ENCODE results near the gene CDS2.

DNA sequence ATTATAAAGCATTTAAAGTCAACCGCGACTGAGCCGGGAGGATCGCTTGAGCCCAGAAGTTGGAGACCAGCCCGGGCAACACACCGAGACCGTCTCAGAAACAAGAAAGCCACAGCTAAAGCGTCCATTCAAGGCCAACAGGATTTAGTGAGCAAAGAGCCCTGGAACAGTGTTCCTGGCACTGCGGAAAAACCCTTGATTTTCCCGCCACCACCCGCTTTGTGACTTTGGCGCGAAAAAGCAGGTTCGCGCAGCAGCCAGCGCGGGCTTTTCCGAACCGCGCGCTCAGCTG is 7.7 kb upstream of the CDS2 start:
- TF ChIP-seq, protein P1, sequence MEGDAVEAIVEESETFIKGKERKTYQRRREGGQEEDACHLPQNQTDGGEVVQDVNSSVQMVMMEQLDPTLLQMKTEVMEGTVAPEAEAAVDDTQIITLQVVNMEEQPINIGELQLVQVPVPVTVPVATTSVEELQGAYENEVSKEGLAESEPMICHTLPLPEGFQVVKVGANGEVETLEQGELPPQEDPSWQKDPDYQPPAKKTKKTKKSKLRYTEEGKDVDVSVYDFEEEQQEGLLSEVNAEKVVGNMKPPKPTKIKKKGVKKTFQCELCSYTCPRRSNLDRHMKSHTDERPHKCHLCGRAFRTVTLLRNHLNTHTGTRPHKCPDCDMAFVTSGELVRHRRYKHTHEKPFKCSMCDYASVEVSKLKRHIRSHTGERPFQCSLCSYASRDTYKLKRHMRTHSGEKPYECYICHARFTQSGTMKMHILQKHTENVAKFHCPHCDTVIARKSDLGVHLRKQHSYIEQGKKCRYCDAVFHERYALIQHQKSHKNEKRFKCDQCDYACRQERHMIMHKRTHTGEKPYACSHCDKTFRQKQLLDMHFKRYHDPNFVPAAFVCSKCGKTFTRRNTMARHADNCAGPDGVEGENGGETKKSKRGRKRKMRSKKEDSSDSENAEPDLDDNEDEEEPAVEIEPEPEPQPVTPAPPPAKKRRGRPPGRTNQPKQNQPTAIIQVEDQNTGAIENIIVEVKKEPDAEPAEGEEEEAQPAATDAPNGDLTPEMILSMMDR (conservative IDR thresholded peaks at IDR 0.05; ENCODE audit: low read depth in 2 of 2), result no peak
- TF ChIP-seq POLR2AphosphoS5 (IDR thresholded peaks at IDR 0.05; ENCODE audit: low read depth), result no peak
- TF ChIP-seq EZH2phosphoT487 (IDR thresholded peaks at IDR 0.05; ENCODE audit: unreplicated experiment), result no peak
- TF ChIP-seq, protein P2, sequence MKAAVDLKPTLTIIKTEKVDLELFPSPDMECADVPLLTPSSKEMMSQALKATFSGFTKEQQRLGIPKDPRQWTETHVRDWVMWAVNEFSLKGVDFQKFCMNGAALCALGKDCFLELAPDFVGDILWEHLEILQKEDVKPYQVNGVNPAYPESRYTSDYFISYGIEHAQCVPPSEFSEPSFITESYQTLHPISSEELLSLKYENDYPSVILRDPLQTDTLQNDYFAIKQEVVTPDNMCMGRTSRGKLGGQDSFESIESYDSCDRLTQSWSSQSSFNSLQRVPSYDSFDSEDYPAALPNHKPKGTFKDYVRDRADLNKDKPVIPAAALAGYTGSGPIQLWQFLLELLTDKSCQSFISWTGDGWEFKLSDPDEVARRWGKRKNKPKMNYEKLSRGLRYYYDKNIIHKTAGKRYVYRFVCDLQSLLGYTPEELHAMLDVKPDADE (IDR thresholded peaks at IDR 0.05), result no peak
- TF ChIP-seq, protein P3, sequence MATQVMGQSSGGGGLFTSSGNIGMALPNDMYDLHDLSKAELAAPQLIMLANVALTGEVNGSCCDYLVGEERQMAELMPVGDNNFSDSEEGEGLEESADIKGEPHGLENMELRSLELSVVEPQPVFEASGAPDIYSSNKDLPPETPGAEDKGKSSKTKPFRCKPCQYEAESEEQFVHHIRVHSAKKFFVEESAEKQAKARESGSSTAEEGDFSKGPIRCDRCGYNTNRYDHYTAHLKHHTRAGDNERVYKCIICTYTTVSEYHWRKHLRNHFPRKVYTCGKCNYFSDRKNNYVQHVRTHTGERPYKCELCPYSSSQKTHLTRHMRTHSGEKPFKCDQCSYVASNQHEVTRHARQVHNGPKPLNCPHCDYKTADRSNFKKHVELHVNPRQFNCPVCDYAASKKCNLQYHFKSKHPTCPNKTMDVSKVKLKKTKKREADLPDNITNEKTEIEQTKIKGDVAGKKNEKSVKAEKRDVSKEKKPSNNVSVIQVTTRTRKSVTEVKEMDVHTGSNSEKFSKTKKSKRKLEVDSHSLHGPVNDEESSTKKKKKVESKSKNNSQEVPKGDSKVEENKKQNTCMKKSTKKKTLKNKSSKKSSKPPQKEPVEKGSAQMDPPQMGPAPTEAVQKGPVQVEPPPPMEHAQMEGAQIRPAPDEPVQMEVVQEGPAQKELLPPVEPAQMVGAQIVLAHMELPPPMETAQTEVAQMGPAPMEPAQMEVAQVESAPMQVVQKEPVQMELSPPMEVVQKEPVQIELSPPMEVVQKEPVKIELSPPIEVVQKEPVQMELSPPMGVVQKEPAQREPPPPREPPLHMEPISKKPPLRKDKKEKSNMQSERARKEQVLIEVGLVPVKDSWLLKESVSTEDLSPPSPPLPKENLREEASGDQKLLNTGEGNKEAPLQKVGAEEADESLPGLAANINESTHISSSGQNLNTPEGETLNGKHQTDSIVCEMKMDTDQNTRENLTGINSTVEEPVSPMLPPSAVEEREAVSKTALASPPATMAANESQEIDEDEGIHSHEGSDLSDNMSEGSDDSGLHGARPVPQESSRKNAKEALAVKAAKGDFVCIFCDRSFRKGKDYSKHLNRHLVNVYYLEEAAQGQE (IDR thresholded peaks at IDR 0.05; ENCODE audit: unreplicated experiment), result no peak
- TF ChIP-seq NANOG (IDR thresholded peaks at IDR 0.05; ENCODE audit: borderline replicate concordance), result no peak
- no peak for TF ChIP-seq EZH2 (IDR thresholded peaks at IDR 0.05; ENCODE audit: low read depth, unreplicated experiment)
- TF ChIP-seq ZNF331 (CRISPR knock-in tag; IDR thresholded peaks at IDR 0.05; ENCODE audit: low read depth), result no peak
- TF ChIP-seq STAT1 (IDR thresholded peaks at IDR 0.05; ENCODE audit: unreplicated experiment), result no peak
